ENCODE results near the gene DPP3.

Gene DPP3

GRCh38 chr11:66466225-66467033, 13.8 kb upstream of the DPP3 start, which contains the start of gene PELI3 (continued):
- TF ChIP-seq ZNF488 (tag by site-specific recombination; IDR thresholded peaks at IDR 0.05) (no peak), ZNF221 (tag by site-specific recombination; IDR thresholded peaks at IDR 0.05; ENCODE audit: borderline replicate concordance) (no peak), EGR2 (tag by site-specific recombination; IDR thresholded peaks at IDR 0.05; ENCODE audit: low read depth) (peak; percentile 42; the same call in 1 of the 2 replicates), ZNF645 (tag by site-specific recombination; IDR thresholded peaks at IDR 0.05) (no peak), ZBTB49 (tag by site-specific recombination; IDR thresholded peaks at IDR 0.05; ENCODE audit: low read depth) (no peak), MYNN (tag by site-specific recombination; IDR thresholded peaks at IDR 0.05; ENCODE audit: borderline replicate concordance) (no peak), ZNF354C (tag by site-specific recombination; IDR thresholded peaks at IDR 0.05; ENCODE audit: borderline replicate concordance, low read depth) (no peak), ZNF449 (tag by site-specific recombination; IDR thresholded peaks at IDR 0.05) (no peak), HOXC10 (CRISPR knock-in tag; IDR thresholded peaks at IDR 0.05) (no peak), SCRT2 (tag by site-specific recombination; IDR thresholded peaks at IDR 0.05) (no peak), PRDM6 (tag by site-specific recombination; IDR thresholded peaks at IDR 0.05) (no peak), ZFHX2 (tag by site-specific recombination; conservative IDR thresholded peaks at IDR 0.05) (peak; percentile 79), PATZ1 (tag by site-specific recombination; IDR thresholded peaks at IDR 0.05) (peak; percentile 68; the same call in 1 of the 2 replicates), ZBTB44 (tag by site-specific recombination; IDR thresholded peaks at IDR 0.05) (no peak)
